Measurements from ENCODE around the gene ZNF423.
"Not testable (repeated sequence)": the region's sequence is repeated elsewhere in the genome, so short reads cannot be mapped to it uniquely, and the experiment has no call there.

ZNF423 gene

DNA sequence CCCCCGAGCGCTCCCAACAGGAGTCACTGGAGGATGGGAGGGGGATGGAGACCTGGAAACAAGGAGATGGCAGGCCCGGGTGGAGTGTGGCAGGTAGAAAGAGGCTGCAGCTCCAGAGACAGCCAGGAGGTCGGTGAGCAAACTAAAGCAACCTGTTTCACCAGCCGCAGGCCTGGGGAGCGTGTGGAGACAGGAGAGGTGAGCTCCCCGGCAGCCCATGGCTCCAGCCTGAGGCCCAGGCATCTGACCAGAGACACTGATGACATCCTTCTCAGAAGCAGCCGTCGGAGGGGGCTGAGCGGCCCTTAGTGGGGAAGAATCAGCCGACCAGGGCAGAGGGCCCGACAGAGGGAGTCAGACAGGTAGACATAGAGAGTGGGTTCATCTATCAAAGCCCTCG lies 165.1 kb downstream of the ZNF423 start:
- peaks cover 50% of the 10 kb centered on the region for H3K27me3 Mint-ChIP-seq
- no peak overlapping the region for H3K27ac Mint-ChIP-seq

DNA sequence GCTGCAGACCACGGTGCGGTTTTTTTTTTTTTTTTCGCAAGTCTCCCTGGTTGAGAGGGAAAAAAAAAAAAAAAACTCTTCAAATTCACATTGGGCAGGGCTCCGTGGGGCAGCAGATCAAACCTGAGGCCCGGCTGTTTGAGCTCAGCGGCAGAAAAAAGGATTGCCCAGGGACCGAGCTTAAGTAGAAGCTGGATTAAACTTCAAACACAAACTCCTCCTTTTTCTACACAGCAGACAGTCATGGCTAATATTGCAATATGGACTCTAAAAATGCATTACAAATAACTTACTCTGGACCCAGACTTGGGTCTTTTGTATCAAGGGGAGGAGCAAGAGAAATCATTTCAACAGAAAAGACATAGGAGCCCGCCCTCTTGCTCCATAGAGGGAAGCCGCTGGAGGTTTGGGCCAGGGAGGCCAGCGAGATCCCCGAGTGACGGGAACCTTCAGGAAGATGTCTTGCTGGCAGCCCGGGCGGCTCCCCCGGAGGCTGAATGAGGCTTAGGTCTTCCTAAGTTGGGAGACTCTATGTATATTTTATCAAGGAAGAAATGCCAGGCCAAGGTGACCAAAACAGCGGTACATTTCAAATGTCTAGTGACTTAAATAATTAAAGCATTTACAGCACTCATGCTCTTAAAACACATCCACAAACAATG lies 167.7 kb downstream of the ZNF423 start:
- no peaks in the 10 kb centered on the region for H3K36me3 Mint-ChIP-seq
- no peak for ATAC-seq
- no peak overlapping the region for H3K27ac Mint-ChIP-seq
- peaks cover 55% of the 10 kb centered on the region for H3K27me3 Mint-ChIP-seq
- H3K4me3 Mint-ChIP-seq, result no peak overlapping the region
- H3K9me3 Mint-ChIP-seq, result no peaks in the 10 kb centered on the region
- no peaks in the 10 kb centered on the region for H3K4me1 Mint-ChIP-seq

More for the DNA sequence above, 165.1 kb downstream of the ZNF423 start:
- Mint-ChIP-seq H3K36me3 (no peaks in the 10 kb centered on the region), H3K9me3 (no peaks in the 10 kb centered on the region), H3K4me1 (no peaks in the 10 kb centered on the region), H3K4me3 (no peak overlapping the region)
- no peak for ATAC-seq

DNA sequence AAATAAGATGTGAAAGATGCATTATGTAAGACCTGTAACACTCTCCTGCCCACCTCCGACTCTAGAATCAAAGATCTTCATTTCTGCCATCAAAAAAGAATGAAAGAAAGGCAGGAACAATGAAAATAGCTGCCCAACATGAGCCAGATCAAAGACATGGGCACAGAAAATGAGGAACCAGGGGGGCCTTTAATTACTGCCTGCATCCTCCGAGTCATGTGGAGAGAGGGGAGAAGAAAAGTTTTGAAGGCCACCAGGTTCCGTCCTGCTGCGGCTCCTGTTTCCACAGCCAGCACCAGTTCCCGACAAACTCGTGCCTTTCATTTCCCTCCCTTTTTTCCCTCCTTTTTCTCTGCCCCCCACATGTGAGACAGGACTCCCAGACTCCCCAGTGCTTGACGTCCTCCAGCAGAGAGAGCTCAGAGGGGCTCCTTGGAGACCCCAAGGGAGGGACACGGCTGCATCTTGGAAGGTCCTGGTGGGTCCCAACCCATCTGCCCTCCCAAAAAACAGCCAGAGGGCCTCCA lies 168.4 kb downstream of the ZNF423 start:
- H3K27me3 Mint-ChIP-seq, result peaks cover 55% of the 10 kb centered on the region
- no peak overlapping the region for H3K4me3 Mint-ChIP-seq
- H3K27ac Mint-ChIP-seq, result no peak overlapping the region
- H3K9me3 Mint-ChIP-seq, result no peaks in the 10 kb centered on the region
- no peaks in the 10 kb centered on the region for H3K4me1 Mint-ChIP-seq
- ATAC-seq, result no peak
- no peaks in the 10 kb centered on the region for H3K36me3 Mint-ChIP-seq

DNA sequence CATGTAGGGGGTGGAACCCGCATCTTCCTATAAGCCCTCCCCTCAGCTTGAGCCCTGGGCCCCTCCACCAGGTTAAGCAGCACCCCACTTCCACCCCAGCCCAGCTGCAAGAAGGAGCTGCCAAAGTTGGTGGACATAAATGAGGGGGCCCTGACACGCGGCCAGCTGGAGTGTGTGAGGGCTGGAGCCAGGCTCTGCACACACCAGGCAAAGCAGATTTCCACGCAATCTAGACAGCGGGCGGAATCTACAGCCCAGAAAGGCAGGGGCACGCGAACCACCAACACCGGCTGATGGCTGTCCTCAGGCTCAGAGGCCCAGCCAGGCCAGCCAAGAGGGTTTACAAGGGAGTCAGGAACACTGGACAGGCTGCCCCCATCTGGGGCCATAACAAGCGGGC lies 171.2 kb downstream of the ZNF423 start:
- Mint-ChIP-seq H3K27me3 (peaks cover 42% of the 10 kb centered on the region), H3K27ac (no peak overlapping the region), H3K4me1 (no peaks in the 10 kb centered on the region), H3K9me3 (peaks cover 6% of the 10 kb centered on the region), H3K4me3 (no peak overlapping the region), H3K36me3 (no peaks in the 10 kb centered on the region)
- no peak for ATAC-seq

DNA sequence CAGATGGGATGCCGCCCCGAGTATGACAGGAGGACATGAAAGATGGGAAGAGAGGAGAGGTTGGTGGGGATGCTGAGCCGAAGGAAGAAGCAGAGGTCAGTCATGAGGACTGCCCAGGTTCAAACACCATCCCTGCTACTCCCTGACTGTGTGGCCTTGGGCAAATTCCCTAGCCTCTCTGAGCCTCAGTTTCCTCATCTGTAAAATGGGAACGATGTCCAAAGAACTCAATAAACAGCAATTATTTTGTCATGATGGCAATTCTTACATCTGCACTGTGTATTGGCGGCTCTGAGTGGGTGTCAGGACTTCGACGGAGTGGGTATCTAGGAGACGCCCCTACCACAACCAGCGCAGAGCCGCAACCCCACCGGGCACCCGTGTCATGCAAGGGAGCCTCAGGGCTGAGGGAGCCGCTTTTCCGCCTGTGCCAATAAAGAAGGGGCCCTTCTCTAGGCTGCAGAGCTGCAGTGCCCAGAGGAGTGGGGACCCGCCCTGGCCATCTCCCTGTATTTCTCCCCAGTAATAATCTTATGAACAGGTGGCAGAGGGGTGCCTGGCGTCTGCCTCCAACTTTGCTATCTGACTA lies 173.2 kb downstream of the ZNF423 start:
- ATAC-seq, result no peak
- Mint-ChIP-seq H3K27me3 (peaks cover 22% of the 10 kb centered on the region), H3K4me1 (no peaks in the 10 kb centered on the region), H3K9me3 (peaks cover 9% of the 10 kb centered on the region), H3K4me3 (no peak overlapping the region), H3K36me3 (no peaks in the 10 kb centered on the region), H3K27ac (no peak overlapping the region)

DNA sequence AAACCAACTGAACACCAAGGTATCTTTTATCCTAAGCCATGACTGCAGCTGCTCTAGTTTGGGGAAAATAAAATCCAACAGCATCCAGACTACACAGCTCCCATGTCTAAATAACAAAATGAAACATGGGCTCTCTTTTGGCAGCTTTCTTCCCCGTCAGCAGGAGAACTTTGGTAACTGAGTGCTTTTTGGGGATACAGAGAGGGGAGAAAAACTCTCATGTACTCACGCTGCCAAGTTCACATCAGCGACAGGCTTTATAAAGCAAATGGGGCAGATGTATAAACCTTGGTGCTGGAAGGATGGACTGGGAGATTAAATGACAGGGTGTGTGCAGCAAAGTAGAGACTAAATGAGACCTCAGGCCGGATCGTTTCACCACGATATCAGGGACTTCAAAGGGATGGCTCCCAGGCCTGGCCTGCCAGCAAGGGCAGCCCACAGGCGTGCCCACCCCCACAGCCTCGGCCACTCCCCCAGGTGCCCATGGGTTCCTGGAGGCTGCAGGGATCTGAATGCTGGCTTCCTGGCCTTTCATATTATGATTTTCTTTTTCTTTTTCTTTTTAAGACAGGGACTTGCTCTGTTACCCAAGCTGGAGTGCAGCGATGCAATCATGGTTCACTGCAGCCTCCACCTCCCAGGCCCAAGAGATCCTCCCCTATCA lies 174.6 kb downstream of the ZNF423 start:
- ATAC-seq, result no peak
- Mint-ChIP-seq H3K36me3 (no peaks in the 10 kb centered on the region), H3K27me3 (peaks cover 10% of the 10 kb centered on the region), H3K9me3 (peaks cover 9% of the 10 kb centered on the region), H3K27ac (no peak overlapping the region), H3K4me3 (no peak overlapping the region), H3K4me1 (no peaks in the 10 kb centered on the region)

DNA sequence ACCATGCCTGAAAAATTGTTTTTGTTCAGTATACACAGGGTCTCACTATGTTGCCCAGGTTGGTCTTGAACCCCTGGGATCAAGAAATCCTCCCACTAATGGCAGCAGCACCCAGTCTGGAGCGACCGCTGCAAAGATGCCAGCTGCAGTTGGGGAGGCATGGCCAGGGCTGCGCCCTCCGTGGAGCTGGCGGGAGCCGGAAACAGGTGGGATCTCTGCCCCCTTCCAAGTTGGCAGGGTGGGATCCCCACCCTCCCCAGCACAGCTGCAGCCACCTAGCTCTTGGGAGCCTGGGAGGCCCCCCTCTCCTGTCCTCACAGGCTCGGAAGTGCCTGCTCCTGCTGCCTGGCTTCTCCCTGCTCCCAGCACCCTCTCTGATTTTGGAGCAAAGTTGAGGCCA lies 176.8 kb downstream of the ZNF423 start:
- Mint-ChIP-seq H3K9me3 (peaks cover 9% of the 10 kb centered on the region), H3K4me3 (no peak overlapping the region), H3K27me3 (no peaks in the 10 kb centered on the region), H3K27ac (no peak overlapping the region), H3K36me3 (no peaks in the 10 kb centered on the region), H3K4me1 (no peaks in the 10 kb centered on the region)
- ATAC-seq, result no peak

DNA sequence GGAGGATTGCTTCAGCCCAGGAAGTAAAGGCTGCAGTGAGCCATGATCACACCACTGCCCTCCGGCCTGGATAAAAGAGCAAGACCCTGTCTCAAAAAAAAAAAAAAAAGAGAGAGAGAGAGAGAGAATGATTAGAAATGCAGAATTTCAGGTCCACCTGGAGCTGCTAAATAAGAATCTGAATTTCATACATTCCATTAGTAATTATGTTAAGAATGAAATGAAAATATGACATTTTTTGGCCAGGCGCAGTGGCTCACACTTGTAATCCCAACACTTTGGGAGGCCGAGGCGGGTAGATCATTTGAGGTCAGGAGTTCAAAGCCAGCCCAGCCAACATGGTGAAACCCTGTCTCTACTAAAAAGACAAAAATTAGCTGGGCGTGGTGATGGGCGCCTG lies 178.3 kb downstream of the ZNF423 start:
- H3K27me3 Mint-ChIP-seq, H3K9me3 Mint-ChIP-seq, H3K4me1 Mint-ChIP-seq, ATAC-seq, H3K36me3 Mint-ChIP-seq, H3K27ac Mint-ChIP-seq, H3K4me3 Mint-ChIP-seq: not testable (repeated sequence)

DNA sequence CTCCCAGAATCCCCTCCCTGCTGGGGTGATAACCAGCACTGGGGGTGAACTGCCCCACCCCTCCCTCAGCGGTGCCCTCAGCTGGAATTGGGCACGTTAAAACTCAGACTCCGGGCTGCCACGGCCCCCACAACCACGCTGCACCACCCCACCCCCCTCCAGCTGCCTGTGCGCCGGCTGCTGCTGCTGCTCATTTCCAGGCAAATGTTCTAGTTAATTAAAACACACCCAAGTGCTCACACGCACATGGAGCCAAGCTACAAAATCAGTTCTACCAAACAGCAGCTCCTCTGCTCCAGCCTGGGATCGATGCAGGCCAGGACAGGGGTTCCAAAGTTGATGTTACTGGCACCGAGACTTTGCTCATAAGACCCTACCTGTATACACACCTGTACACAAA lies 180.5 kb downstream of the ZNF423 start:
- Mint-ChIP-seq H3K4me3 (no peak overlapping the region), H3K36me3 (no peaks in the 10 kb centered on the region), H3K9me3 (peaks cover 6% of the 10 kb centered on the region), H3K4me1 (no peaks in the 10 kb centered on the region), H3K27ac (no peak overlapping the region), H3K27me3 (no peaks in the 10 kb centered on the region)
- ATAC-seq, result no peak

DNA sequence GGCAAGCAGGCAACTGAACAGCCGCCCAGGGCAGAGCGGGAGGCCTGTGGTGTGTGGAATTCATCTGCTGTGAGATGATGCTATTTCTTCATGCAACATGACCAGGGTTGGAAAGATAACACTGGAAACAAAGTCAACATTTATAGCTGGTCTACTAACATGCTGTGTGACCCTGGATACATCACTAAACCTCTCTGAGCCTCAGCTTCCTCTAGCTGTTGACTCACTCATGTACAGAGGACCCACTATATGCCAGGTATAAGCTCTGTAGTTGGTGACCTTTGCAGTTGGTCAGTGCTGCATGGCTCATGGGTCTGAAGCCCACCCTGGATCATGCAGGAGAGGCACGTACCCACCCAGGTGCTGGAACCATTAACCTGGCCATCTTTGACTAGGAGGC lies 180.9 kb downstream of the ZNF423 start:
- ATAC-seq, result no peak
- H3K36me3 Mint-ChIP-seq, result no peaks in the 10 kb centered on the region
- H3K4me3 Mint-ChIP-seq, result no peak overlapping the region
- H3K27me3 Mint-ChIP-seq, result peaks cover 2% of the 10 kb centered on the region
- peaks cover 3% of the 10 kb centered on the region for H3K9me3 Mint-ChIP-seq
- no peak overlapping the region for H3K27ac Mint-ChIP-seq
- H3K4me1 Mint-ChIP-seq, result no peaks in the 10 kb centered on the region

DNA sequence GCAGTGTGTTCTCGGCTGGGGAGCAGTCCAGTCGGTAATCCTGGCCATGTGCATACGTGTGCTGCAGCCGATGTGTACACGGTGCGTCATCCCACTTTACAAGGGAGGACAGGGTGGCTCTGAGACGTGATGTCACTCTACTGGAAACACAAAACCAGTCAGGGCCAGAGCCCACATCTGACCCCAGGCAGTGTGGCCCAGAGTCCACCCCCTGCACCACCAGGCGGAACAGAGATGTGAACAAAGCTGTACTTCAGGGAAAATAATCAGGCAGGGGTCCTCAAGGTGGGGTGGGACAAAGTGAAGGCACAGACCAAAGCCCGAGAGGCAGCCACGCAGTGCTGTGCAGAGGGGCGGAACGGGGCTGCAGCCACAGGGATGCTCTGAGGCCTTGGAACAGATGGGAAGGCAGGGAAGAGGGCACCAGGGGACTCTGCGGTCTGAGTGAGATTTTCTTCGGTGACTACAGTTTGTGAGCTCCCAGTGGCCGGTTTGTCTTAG lies 181.5 kb downstream of the ZNF423 start:
- no peak overlapping the region for H3K4me3 Mint-ChIP-seq
- ATAC-seq, result no peak
- peaks cover 2% of the 10 kb centered on the region for H3K9me3 Mint-ChIP-seq

DNA sequence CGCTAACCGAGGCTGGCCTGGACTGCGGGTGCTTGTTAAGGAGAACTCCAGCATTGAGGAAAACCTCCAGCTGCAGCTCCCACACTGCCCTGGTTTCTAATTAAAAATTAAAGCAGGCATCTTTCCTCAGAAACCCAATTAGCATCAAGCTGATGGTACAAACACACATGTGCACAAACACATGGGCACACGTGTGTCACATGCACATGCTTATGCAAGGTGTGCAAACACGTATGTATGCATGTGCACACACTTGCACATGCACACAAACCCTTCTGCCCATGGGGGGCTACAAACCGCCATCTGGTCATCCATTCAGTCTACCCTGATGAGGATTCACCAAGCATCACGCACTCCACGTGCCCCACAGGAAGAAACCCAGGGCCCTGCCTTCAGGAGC lies 182.5 kb downstream of the ZNF423 start:
- Mint-ChIP-seq H3K9me3 (no peaks in the 10 kb centered on the region), H3K27ac (no peak overlapping the region), H3K27me3 (peaks cover 13% of the 10 kb centered on the region), H3K4me3 (no peak overlapping the region), H3K4me1 (no peaks in the 10 kb centered on the region), H3K36me3 (no peaks in the 10 kb centered on the region)
- ATAC-seq, result no peak

More for the DNA sequence above, 181.5 kb downstream of the ZNF423 start:
- no peak overlapping the region for H3K27ac Mint-ChIP-seq
- H3K27me3 Mint-ChIP-seq, result peaks cover 8% of the 10 kb centered on the region
- H3K4me1 Mint-ChIP-seq, result no peaks in the 10 kb centered on the region
- no peaks in the 10 kb centered on the region for H3K36me3 Mint-ChIP-seq

DNA sequence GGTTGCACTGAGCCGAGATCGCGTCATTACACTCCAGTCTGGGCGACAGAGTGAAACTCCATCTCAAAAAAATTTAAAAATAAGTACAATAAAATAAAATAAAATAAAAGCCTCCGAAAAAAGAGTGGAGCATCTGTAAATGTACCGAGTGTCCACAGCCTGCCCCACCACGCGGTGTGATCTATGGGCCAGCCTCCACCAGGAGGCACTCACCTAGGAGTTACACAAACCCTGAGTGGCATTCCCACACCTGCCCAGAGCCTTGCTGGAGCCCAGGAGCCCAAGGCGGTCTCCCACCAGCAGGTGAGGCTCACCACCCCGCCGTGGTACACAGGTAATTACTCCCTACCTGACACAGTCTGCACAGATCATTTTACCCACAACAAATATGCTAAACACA lies 183.2 kb downstream of the ZNF423 start:
- no peak for ATAC-seq

DNA sequence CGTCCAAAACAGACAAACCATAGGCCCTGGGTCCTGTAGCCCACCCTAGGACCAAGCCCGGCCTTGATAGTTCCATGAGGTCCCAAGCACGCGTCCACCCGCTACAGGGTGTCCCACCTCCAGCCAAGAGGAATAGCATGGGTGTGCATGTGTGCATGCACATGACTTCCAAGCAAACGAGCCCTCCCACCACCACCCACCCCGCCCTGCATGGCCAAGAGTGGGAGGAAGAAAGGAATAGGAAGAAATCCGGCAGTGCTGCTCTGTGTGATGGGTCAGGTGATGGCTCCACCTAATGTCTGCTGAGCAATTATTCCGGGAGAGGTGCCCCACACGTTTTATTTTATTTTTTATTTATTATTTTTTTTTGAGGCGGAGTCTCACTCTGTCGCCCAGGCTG lies 184.6 kb downstream of the ZNF423 start:
- Mint-ChIP-seq H3K27me3 (peaks cover 13% of the 10 kb centered on the region), H3K27ac (no peak overlapping the region), H3K9me3 (no peaks in the 10 kb centered on the region), H3K4me3 (no peak overlapping the region), H3K4me1 (no peaks in the 10 kb centered on the region), H3K36me3 (no peaks in the 10 kb centered on the region)
- no peak for ATAC-seq

More for the DNA sequence above, 183.2 kb downstream of the ZNF423 start:
- Mint-ChIP-seq H3K4me1 (no peaks in the 10 kb centered on the region), H3K9me3 (no peaks in the 10 kb centered on the region), H3K4me3 (no peak overlapping the region), H3K27ac (no peak overlapping the region), H3K27me3 (peaks cover 13% of the 10 kb centered on the region), H3K36me3 (no peaks in the 10 kb centered on the region)

DNA sequence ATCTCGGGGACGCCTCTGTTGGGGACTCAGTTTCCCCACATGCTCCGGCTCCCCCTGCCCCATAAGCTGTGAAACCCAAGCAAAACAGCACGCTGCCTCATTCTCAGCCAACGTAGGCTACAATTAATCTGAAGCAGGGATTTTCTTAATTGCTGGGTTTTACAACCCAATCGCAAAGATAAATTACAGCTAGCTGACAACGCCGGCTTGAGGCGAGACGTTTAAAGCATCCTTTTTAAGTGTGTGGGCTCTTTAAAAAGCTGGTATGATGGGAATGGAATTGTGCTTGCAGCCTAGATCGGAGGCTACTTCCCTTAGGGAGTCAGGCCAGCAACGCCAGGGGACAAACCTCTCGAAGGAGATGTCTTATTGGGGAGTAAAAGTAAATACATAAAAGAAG lies 185.3 kb downstream of the ZNF423 start:
- H3K9me3 Mint-ChIP-seq, result no peaks in the 10 kb centered on the region
- H3K4me1 Mint-ChIP-seq, result no peaks in the 10 kb centered on the region
- ATAC-seq, result no peak
- peaks cover 13% of the 10 kb centered on the region for H3K27me3 Mint-ChIP-seq
- no peak overlapping the region for H3K4me3 Mint-ChIP-seq
- H3K36me3 Mint-ChIP-seq, result no peaks in the 10 kb centered on the region
- H3K27ac Mint-ChIP-seq, result no peak overlapping the region
